ENCODE results near the gene EGFR.

EGFR gene

DNA sequence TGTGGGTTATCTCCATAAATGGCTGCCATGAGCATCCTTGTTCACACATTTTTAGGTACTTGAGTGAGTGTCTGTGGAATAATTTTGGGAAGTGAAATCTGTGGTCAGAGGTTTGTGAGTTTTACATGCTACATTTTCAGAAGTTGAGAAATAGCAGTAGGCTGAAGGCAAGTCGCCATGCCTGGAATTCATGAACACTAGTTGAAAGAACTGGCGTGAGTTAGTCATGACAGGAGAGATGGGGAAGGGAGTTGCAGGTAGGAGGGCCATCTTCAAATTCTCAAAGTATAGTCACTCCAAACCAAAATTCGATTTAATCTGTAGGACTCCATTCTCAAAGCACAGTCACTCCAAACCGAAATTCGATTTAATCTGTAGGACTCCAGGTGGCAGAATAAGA lies 89.6 kb downstream of the EGFR start:
- FAIRE-seq = no peak

DNA sequence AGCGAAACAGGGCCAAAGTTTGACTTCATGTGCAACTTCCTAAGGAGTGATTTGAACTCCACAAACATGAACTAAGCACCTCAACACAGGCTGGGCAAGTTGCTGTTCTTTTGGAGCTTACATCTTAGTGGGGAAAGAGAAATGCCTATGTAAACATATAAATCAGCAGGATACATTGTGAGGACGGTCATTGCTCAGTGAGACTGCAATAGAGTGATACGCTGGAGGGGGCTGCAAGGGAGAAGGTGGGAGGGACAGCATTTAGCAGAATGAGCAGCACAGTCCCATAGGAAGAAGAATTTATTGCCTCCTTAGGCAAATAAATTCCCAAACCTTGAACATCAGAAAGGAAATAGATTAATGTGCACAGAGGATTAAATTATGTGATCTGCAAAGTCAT lies 90.0 kb downstream of the EGFR start:
- FAIRE-seq = no peak

DNA sequence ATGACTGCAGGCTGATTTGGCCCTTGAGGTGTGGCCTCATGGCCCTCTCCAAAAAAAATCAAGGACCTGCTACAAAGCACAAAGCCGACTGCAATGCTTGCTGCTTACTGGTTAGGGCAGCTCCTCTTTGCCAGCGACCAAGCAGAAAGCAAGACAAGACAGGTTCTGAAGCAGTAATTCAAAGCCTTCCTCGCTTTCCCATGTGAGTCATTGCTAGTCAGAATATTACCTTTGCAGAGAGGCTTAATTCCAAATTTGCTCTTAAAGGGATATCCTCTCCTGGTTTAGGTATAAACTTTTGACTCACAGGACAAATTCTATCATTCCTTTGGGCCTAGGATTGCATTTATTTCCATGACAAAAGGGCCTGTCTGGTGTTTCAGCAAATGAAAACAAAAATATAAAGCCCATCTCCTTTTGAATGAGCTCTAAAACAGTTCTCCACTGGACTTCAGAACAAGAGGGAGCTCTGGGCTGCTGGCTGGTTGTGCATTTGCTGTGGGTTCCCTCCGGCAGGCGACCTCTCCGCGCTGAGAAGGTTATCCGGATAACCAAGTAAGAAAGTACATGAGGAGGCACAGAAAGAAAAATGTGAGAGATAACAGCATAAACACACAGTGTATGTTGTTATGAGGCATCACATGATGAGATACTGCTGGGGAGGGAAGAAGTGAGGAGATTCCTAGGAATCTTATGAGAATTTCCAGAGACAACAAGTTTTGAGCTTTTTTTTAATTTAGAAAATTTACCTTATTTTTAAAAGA lies 90.8 kb downstream of the EGFR start:
- no peak for FAIRE-seq

DNA sequence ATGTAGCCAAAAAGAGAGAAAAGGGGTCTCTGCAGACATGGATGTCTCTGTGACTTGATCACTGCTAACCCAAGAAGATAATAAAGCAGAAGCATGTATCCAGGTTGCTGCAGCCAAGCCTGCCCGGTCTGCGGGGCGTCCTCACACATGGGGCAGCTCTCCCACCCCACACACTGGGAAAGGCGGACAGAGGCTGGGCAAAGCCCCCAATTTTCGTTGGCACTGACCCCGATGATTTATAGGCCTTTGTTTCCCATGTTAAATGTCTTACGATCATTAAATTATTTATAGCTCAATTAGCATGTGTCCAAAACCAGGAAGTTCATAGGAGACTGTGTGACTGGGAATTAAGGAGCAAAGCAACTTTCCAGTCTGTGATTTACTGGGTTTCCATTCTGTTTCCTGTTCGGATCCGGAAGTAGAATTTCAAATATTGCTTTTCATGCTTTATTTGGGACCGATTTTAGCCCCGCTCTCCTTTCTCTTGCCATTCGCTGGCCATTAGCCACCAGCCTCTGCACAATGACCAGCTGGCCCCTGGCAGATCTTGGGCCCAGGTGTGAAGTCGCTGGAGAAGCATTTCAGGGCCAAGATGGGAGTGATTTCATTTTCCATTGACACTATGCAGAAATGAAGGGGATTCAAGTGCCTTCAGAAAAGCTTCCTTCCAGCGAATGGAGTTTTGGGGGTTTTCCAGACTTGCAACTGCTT lies 91.6 kb downstream of the EGFR start:
- no peak for FAIRE-seq

DNA sequence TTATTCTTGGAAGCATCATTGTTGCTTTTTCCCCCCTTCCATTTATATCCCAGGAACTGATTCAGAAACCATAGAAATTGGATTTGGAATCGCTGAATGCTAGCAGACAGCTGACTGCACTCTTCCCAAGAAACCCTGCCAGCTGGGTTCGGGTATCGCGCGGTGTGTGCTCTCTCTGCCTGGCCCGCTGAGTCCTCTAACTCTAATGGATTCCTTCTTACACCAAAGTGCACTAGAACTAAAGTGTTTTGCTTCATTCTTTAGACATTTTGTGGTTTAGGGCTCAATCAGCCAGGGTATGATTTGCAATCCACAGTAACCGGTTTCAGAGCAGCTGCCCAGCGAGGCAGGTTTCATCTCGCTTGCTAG lies 92.2 kb downstream of the EGFR start:
- FAIRE-seq = no peak

DNA sequence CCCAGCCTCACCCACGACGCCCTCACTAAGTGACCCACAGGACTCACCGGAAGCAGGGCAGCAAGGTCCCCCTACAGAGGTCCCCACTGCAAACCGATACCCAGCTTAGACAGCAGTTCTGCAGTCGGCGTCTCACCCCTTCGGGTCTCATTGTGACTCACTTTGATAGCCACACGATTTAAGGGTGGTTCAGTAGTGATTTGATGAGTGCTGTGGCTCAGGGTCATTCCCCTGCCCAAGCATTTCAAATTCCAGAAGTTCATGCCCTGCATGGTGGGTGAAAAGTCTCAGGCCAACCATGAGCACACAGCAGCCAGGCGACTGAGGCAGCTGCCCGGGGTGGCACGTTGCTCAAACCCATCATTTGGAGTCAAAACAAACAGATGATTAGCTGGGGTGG lies 93.2 kb downstream of the EGFR start:
- no peak for FAIRE-seq

DNA sequence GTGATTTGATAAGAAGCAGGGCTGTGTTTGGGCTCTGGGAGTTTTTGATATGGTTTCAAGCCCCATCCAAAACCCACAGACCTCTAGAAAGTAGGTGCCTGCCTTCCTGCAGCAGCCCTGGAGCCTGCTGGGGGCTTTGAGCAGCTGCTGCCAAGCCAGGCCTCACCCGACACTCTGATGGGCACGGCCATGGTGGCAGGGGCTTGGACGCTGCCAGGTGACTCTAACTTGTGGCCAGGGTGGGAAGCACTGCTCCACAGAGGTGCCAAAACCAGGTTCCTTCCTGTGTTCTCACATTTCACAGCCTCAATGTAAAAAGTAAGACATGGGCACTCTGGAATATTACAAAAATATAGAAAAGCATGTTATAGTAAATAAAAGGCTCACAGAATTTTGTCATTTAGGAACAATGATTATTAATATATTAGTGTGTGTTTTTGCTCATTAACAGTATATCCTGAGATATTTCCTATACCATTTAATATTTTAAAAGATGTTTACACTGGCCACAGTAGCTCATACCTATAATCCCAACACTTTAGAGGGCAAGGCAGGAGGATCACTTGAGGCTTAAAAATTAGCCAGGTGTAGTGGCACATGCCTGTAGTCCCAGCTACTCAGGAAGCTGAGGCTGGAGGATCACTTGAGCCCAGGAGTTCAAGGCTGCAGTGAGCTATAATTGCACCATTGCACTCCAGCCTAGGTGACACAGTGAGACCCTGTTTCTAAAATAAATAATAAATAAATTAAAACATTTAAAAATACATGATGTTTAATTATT lies 95.1 kb downstream of the EGFR start:
- FAIRE-seq = no peak

DNA sequence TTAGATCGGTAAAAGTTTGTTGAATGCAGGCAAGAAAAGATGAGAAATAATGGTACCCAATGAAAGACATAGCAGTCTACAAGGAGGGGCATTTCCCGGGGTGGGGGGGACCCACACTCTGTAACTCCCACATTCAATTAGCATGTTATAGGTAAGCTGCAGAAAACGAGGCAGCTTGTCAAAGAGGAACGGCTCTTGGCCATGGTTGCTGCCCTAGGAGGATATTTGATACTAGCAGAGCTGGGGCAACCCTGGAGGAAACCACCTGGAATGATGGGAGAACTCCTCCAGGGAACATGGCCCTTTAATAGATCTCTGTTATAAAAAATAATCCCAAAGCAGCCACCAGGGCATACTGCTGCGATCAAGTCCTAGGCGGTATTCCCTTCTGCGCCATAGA lies 98.5 kb downstream of the EGFR start:
- FAIRE-seq = no peak

DNA sequence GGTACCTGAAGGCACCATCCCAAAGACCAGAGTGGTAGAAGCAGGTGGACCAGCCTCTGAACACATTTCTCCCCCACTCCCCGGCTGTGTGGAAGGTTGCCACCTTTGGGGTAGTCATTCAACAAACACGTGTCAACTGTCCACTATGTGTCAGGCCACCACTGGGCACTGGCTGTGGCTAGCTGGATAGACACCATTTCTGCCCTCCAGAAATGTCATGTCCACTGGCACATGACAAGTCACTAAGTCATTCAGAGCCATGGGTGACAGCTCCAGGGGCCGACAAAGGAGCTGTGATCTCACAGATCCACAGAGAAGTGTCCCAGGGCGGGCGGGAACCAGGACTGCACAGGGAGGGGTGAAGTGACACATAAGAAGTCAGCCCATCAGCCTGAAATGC lies 99.6 kb downstream of the EGFR start:
- FAIRE-seq = no peak

DNA sequence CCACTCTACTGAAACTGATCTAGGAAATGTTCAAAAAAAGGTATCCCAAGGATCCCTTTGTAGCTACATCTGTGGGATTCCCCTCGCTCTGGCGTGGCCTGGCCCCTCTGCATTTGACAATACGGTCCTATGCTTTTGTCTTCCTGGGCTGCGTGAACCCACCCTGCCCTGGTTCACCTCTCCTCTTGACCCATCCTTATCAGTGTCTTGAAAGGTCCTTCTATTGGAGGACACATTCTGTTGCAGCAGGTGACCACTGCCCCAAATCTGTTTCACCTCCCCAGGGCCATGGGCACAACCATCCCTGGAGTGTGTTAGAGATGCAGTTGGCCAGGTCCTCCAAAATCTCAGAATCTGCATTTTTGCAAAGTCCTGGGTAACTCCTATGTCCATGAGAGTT lies 100.8 kb downstream of the EGFR start:
- no peak for FAIRE-seq

DNA sequence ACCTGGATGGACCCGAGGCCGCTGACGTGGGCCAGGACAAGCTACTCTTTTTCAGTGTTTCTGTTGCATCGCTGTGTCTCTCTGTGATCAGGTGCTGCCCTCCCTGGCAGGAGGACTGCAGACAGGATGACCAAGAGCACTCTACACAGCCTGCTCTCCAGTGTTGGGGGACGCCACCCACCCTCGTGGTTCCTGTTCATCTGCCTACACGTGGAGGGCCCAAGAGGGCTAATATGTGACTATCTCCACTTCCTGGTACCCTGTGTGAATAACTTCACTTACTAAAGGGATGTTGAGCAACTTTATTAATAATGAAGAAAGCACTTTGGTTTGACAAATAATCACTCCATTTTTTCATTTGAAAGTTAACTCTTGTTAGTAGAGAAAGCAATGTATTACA lies 101.3 kb downstream of the EGFR start:
- FAIRE-seq = no peak

DNA sequence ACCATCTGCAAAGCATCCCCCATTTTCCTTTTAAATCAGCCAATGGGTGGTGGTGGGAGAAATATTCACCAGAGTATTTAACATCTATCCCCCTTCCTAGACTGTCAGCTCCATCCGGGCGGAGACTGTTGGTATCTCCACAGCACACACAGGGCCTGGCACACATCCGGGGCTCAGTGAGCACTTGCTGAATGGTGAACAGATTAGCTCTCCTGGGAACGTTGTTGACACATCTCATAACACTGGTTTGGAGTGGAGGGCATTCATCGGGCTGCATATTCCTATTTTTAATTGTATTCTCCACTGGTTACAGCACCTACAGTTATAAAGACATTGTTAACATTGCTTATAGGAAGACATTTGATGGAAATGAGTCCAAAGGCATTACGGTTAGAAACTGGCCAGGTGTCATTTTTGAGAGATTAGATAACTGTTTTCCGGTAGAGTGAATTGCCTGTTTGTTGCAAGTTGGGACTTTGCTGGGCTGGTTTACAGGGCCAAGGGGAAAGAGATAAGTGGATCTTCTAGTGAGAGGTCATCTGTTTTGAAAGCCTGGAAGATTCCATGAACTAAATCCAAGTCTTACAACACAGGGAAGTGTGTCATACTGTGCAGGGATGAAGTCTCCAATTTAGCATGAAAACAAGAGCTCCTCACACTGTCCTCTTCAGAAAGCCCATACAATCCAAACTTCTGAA lies 101.8 kb downstream of the EGFR start:
- no peak for FAIRE-seq

DNA sequence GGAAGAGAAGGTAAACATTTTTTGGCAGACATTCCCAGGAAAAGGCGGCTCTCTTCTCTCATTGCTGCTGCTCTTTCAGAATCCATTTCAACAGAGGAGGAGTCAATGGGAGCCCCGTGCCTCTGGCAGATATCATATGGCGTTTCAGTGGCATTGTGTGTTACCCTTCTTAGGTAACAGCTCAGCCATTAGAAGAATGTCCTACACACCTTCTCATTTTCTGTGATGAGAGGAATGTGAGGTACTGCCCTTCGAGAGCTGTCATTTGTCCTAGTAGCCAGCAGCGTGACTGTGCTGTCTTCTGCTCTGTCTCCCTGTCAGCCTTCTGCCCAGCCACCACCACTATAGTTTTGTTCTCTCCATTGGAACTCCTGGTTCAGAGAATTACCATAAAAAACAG lies 102.4 kb downstream of the EGFR start:
- no peak for FAIRE-seq

DNA sequence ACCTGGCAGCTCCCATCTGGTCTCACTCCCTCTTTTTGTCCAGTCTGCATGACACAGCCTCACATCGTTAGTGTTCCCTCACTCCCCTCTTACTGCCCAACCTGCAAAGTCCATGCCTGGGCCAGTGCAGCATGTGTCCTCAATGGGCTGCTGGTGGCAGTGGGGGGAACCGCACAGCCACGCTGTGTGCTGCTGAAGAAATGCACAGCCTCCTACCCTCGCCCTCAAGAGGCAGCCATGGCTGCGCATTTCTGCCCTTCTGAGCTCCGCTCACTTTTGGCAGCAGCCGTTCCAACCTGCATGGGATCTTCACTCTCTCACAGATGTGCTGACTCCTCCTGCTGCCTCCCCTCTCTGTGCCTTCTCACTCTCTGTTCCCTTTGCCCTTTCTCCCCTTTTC lies 103.4 kb downstream of the EGFR start:
- FAIRE-seq = no peak

DNA sequence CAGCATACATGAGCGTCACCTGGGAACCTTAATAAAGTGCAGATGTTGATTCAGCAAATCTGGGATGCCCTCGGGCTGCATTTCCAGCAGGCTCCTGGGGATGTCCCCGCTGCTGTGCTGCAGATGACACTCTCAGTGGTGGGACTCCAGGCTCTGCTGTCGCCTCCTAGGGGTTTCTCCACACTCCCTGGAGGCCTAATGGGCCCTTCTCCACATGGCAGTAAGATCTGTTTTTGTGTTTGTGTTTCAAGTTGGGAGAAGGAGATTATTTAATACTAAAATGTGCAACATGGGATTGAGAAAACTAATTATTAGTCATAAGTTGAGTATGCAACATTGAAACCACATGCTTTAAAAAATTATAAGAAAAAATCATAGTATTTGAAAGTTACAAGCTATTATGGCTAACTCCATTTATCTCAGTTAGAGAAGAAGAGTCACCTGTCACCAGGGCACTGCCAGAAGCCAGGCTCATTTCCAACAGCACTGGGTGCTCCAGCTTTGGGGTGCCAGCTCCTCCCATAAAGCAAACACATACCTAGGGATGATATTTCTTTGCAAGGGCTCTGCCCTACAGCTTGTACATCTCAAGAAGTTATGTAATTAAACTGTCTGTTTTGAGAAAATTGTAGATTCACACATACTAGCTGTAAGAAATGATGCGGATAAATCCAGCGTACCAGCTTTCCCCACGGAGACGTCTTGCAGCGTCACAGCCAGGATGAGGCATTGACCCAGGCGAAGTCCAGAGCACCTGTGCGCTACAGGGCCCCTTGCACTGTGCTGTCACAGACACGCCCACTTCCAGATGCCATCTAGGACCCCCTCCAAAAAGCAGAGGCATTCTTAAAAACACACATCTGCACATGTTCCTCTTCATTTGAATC lies 106.4 kb downstream of the EGFR start:
- no peak for FAIRE-seq

DNA sequence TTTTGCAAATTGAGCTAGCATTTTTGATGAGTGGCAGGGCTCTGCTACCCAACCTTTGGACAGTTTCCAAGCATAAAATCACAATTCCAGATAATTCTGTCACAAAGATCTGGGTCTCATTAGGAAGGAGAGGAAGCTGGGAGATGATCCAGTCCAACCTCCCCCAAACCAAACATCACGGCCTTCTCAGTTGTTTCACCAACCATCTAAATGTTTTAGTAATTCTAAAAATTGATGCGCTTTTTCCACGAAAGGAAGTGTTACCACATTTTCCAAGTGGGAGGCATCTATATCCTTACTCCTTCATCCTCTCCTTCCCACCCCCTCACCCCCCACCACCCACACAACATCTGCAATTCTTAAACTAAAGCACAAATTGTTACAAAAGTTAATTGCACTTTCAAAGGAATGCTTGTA lies 108.3 kb downstream of the EGFR start:
- FAIRE-seq = no peak

DNA sequence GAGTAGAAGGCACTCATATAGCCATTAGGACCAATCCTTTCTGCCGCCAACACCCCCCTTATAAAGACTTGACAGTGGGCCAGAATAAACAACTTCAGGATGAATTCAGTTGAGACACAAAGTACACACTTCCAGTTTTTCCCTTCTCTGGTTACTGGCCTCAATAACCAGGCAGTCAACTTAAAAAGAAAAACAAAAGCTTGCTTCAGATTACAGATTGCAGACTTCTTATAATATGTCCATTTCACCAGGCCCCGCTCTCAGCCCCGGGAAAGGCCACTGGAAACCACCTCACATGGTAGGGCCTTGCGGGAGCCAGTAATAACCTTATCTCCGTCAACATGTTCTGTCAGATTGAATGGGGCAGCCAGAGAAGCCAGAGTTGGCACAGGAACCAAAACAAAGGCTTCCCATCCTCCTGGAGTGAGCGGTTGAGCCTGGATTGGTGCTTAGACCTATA lies 108.8 kb downstream of the EGFR start:
- no peak for FAIRE-seq

DNA sequence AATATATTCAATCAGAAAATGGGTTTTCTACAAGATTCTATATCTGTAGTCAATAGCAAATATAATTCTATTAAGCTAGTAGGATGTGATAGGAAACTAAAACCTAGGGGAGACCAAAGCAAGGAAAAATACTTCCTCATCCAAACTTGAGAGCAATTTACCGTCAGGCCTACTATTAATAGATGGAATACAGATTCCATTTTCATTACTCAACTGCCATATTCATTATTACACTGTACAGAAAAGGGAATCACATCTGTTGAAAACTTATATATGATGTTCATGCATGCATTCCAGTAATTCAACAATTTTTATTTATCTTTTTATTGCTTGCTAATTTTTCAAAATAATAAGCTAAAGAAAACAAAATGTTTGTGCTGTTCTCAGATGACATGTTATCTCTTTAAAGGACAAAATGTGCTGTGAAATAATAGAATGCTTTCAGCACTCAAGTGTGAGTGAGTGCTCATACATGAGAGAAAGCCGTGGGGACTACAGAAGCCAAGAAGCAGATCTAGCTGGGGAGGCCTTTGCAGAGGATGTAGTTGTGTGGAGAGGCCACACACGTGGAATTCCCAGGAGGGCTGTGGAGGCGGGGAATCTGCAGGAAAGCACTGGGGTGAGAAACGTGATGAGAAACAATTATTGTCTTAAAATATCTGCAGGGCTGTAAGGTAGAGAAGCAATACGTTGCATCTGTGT lies 110.0 kb downstream of the EGFR start:
- no peak for FAIRE-seq

DNA sequence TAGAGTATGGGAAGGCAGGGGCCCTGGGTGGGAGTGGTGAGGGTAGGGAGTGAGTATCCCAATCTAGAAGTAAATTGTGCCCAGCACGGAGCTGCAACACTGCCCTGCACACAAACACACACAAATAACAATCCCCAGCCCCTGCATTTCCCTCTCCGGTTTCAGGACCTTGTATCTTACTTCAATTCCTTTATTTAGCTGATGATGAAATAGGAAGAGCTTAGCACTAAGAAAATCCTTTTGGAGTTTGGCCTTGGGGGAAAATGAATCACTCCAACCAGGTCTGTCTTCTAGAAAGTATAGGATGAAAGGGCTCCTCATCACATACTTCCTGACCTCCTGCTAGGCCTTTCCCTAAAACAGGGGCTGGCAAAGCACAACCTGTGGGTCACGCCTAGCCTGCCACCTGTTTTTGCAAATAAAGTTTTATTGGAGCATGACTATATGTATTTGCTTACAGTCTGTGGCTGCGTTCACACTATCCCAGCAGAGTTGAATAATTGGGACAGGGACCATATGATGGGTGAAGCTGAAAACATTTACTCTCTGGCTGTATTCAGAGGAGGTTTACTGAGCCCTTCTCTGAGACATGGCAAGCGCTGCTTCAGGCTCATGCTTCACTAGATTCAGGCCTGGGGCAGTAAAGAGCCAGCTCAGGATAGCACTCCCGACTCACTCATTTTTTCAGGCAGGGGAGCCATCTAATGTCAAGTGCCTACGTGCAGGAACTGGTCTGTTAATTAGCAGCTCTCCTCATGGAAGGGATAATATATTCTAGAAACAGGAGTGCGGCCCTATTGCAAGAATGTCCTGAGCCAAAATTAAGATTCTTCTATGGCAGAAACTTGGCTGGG lies 111.0 kb downstream of the EGFR start:
- no peak for FAIRE-seq

DNA sequence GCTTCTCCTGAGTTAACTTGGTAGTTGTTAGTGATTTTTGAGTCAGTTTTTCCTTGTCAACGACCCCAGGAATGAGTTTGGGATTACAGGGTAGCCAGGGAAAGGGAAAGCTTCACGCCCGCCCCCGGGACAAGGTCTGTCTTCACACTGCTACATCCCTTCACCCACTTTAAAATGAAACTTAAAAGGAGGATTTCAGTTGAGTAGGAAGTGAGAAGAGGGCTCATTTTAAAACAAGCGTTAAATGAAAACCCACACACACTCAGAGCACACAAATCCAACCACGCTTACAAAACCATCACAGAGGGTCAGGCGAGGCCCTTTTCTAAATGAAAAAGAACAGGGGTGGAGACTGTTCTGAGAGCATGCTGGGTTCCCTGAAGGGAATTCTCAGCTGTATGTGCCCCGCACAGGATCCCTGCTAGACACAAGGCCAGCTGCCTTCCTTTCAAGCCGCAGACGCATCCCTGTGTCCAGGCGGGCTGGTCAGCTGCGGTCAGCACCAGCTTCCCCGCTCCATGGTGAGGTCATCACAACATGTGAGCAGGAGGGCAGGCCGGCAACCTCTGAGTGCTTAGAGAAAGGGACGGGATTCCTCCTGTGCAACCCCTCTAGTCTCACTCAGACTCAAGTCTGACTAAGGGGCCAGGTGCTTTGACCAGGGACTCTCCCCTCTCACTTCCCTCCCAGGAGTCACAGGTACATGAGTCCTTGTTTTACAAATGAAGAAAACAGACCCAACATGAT lies 111.8 kb downstream of the EGFR start:
- FAIRE-seq = no peak
